Mesenteric fat pad (tissue), 1 donor: Measurements from ENCODE around the gene L2HGDH. TPM values are rescaled to one million over a fixed set of nuclear protein-coding genes. Genes with fewer than 3 reads are reported as not detected.

Experiments used
- DNase-seq: peaks from one replicate; pipeline ENCODE4 v3.0.0-alpha.2; 2020; ENCODE audit warnings: low spot score
- total RNA-seq: library from RNA; stranded (reverse); fragmentation: NEBNext Ultra II Directional; extraction: Animal tissue kit (Norgen Biotek cat#: 25700); gene quantifications from one replicate; pipeline ENCODE4 v1.2.1, GENCODE V29; 2021
- donor health status: DM: yes; HTN: yes; CAD: no.

The L2HGDH gene
- total RNA-seq, 1 donor from 2014 or later, result 4.8 TPM

- no peak for DNase-seq
These were observed 21.7 kb downstream of the L2HGDH start for GRCh38 chr14:50290306-50290705.

- DNase-seq, result no peak
These were observed 23.9 kb downstream of the L2HGDH start for GRCh38 chr14:50288146-50288545.

GRCh38 chr14:50285861-50286260 lies 26.2 kb downstream of the L2HGDH start:
- DNase-seq, result no peak

DNA sequence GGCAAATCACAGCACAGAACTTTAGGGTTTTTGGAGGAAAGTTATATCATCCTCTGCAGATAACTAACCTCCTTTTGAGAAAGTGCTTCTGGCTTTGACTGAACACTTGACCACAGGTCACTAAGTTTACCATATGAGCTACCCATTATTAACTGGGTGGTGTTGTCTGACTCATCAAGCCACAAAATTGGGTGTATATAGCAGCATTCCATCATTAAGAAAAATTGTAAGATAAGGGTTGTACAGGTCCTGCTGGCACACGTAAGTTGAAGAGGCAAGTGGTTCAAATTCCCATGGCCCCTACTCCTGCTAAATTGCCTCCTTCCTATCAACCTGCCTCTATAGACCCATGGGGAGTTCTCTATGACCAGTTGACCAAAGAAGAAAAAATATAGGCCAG lies 39.5 kb downstream of the L2HGDH start:
- DNase-seq, result no peak

GRCh38 chr14:50270932-50271331 lies 41.1 kb downstream of the L2HGDH start:
- no peak for DNase-seq

- no peak for DNase-seq
These were observed 47.0 kb downstream of the L2HGDH start for GRCh38 chr14:50265029-50265428.

DNA sequence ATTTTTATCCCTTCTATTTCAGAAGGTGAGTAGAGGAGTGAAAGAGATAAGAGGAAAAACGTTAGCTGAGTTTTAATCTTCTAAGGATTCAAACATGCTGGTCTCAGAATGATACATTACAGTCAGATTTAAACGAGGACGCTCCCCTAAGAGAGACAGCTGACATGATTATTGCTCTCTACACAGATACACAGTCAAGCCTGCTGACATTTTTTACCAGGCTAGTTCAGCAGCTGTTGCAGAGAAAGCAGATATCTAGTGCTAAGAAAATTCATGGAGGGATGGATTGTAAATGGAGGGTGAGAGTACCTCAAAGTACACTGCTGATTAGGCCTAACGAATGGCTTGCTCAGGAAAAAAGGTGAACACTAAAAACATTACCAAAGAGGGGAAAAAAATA lies 48.7 kb downstream of the L2HGDH start:
- no peak for DNase-seq

DNA sequence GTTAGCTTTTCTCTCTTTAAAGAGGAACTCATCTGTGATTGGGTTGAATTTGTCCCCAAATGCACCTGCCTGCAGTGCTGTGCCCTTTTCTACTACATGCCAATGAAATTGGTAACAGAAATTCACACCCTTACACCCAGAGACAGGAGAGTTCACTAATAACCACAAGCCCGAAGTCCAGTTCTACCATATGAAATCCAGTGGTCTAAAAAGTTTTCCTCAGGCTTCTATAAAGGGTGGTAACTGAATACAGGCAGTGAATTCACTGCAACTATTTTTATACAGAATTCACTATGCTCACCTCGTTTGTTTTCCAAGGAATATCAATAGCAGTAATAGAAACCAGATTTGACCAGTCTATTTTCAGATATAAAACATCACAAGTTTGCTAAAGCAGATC lies 49.2 kb downstream of the L2HGDH start:
- no peak for DNase-seq

DNA sequence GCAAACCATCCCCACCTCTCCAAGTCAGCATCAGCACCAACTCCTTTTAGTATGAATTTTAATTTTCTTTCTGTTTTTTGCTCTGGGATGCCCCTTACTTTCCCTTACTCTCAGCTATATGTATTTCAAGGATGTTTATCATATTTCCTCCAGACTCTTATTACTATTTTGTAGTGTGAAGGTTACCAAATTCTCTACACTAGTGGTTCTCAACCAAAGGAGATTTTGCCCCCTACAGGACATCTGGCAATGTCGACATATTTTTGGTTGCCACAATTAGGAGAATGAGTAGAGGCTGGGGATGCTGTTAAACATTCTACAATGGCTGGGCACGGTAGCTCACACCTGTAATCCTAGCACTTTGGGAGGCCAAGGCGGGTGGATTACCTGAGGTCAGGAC lies 51.5 kb downstream of the L2HGDH start:
- no peak for DNase-seq

DNA sequence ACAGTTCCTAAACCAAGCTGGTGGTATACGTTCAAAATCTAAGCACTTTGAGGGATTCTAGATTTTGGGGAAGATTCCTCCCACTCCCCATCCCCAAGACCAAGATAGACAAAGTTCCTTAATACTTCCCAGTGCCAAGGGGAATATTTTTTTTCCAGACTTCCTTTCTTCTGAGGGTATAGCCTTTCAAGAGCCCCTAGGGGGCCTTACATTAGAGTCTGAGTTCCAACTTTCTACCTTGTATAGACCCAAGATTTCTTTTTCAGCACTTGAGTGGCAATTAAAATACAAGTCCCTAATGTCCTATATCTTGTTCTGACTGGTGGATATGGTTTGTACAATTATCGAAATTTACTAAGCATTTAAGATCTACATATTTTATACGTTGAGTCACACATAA lies 52.0 kb downstream of the L2HGDH start:
- no peak for DNase-seq

- no peak for DNase-seq
These were observed 54.3 kb downstream of the L2HGDH start for GRCh38 chr14:50257732-50258131.

- DNase-seq, result no peak
These were observed 57.8 kb downstream of the L2HGDH start for GRCh38 chr14:50254248-50254647.

- no peak for DNase-seq
These were observed 62.8 kb downstream of the L2HGDH start for GRCh38 chr14:50249136-50249775.

GRCh38 chr14:50247245-50247644 lies 64.8 kb downstream of the L2HGDH start:
- no peak for DNase-seq

DNA sequence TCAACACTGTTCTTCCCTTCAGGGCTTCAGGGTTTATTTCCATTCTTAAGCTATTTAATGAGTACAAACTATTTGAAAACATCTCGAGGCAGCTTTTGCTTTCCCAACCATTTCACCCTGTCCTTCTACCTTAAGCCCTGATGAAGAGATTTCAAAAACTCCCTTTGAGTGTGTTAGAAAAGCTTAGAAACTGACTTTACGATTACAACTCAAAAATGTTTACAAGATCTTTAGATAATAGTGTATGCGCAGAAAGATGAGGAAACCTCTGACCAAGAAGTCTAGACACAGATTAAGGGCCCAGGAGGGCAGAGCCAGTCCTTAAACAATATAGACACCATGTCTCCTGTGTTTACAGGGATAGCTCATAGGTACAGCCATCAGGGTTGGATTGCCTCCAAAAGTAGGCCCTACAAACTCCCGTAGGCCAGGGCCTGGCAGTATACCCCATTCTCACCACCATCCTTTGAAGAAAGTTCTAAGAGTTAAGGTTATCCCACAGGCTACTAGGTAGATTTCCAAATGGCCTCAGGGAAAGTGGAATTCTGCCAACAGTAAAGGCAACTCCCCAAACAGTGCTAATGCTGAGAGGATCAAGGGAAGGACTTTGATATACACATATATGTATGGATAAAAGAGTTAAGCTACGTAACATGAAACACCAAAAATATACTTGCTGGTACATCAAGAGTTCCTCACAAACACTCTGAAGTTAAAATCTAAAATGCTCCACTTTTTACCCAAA lies 69.3 kb downstream of the L2HGDH start:
- no peak for DNase-seq

- DNase-seq, result no peak
These were observed 69.9 kb downstream of the L2HGDH start for GRCh38 chr14:50242096-50242495.

DNA sequence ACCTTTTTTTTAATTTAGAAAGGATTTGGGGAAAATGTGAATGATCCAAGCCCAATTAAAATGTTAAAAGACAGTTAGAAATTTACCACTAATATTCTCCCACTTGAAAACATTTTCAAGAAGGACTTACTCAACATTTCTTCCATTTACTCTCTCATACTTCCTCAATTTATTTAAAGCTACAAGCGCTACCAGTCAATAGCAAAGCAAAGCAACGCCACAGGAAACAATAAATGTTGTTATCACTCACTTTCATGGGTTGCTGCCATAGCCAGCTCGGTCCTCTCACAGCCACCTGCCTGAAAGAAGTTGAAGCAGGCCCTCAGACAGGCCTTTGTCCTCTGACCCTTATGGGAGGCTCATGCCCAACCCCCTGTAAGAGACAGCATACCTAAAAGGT lies 74.6 kb downstream of the L2HGDH start:
- no peak for DNase-seq

GRCh38 chr14:50233951-50234250 lies 78.1 kb downstream of the L2HGDH start:
- no peak for DNase-seq

- DNase-seq, result no peak
These were observed 78.7 kb downstream of the L2HGDH start for GRCh38 chr14:50233166-50233950.

DNA sequence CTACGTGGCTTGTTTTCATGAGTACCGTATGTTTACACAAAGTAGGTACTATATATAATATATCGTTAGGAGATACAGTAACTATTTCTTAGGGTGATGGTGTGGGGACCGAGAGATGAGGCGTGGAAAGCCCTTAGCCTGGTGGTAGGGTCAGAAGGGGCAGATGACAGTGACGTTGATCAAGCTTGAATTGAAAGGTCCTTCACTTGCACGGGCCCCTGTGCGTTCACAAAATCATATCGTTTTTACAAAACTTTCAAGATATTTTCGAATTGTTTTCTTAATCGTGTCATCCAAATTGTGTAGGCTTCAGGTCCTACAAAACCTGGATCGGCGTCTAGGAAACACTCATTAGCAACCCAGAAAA lies 79.8 kb downstream of the L2HGDH start:
- no peak for DNase-seq

- DNase-seq, result peak; percentile 94
These were observed 80.4 kb downstream of the L2HGDH start, which contains the start of gene SOS2 for GRCh38 chr14:50231475-50232275. Gene SOS2 (minus strand): TSS chr14:50231578. CDS start chr14:50231283, 295 bp downstream.
